Neutrophil (primary cell): ENCODE measurements around the gene HOXD12.

Experiments used
- H3K27ac ChIP-seq: fragments of 200-600 bp; sonication (generic); 2 replicates; pipeline ENCODE4 v1.5.1; 2016; ENCODE audit warnings: mild to moderate bottlenecking, moderate library complexity
- H3K27me3 ChIP-seq: fragments of 200-600 bp; sonication (generic); 2 replicates; pipeline ENCODE4 v1.6.0; 2016; ENCODE audit warnings: mild to moderate bottlenecking
- H3K36me3 ChIP-seq: fragments of 200-600 bp; sonication (generic); 2 replicates; pipeline ENCODE4 v1.5.1; 2017
- H3K4me1 ChIP-seq, 2 experiments: fragments of 200-600 bp in 1 of 2; sonication (generic) in 1 of 2; 1 replicate in 1 of 2; 2 replicates in 1 of 2; pipeline versions ENCODE4 v1.5.1 to v1.6.1; 2013 to 2016; ENCODE audit warnings: low read depth in 1 of 2, low read length in 1 of 2, mild to moderate bottlenecking in 1 of 2, moderate library complexity in 1 of 2; ENCODE audit not compliant: control insufficient read depth in 1 of 2, insufficient read depth in 1 of 2
- H3K4me3 ChIP-seq, 2 experiments: fragments of 200-600 bp in 1 of 2; sonication (generic) in 1 of 2; 1 replicate in 1 of 2; 2 replicates in 1 of 2; pipeline ENCODE4 v1.5.1; 2013 to 2016; ENCODE audit warnings: low read depth in 1 of 2, low read length in 1 of 2, mild to moderate bottlenecking in 1 of 2, moderate library complexity in 1 of 2
- H3K9me3 ChIP-seq: fragments of 200-600 bp; sonication (generic); 2 replicates; pipeline ENCODE4 v1.5.1; 2016
- TF ChIP-seq, protein P1 (sequence below): fragments of 200-600 bp; sonication (generic); IDR thresholded peaks from 2 replicates; pipeline ENCODE4 v1.5.1; 2016; ENCODE audit warnings: antibody characterized with exemption

Gene HOXD12

DNA sequence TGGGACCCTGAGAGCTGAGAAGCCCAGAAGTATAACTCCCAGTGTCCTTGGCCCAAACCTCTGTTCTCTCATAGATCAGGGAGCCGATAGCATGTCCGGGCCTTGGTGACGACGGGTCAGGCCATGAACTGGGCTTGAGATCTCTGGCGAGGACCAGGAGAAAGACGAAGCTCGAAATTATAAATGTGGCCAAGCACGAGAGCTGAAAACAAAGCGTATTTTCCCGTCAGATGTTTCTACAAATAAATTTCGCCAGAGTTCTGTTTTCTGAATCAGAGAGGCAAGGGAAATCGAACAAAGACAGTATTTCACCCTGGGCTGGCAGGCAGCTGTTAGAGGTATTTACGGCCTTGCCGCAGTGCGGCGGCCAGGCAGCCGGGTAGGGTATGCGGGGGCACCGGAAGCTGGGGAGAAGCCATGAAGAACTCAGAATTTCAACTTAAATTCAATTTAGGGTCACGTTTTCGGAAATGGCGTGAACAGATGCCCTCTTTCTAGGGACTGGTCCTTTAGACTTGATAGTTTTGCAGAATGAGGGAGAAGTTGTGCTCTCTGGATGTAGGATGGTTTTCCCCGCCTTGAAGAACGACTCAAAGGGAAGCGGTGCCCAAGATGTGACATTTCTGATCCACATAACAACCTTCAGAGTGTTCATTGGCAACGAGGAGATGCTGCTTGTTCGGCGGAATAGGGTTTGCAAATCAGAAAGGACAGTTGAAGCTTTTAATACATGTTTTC is 39.5 kb downstream of the HOXD12 start:
- H3K27ac ChIP-seq, result no peak overlapping the region
- TF ChIP-seq, protein P1, sequence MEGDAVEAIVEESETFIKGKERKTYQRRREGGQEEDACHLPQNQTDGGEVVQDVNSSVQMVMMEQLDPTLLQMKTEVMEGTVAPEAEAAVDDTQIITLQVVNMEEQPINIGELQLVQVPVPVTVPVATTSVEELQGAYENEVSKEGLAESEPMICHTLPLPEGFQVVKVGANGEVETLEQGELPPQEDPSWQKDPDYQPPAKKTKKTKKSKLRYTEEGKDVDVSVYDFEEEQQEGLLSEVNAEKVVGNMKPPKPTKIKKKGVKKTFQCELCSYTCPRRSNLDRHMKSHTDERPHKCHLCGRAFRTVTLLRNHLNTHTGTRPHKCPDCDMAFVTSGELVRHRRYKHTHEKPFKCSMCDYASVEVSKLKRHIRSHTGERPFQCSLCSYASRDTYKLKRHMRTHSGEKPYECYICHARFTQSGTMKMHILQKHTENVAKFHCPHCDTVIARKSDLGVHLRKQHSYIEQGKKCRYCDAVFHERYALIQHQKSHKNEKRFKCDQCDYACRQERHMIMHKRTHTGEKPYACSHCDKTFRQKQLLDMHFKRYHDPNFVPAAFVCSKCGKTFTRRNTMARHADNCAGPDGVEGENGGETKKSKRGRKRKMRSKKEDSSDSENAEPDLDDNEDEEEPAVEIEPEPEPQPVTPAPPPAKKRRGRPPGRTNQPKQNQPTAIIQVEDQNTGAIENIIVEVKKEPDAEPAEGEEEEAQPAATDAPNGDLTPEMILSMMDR, result no peak
- H3K36me3 ChIP-seq, result no peaks in the 10 kb centered on the region
- H3K4me3 ChIP-seq, result no peak overlapping the region
- peaks cover 100% of the 10 kb centered on the region for H3K27me3 ChIP-seq
- H3K4me1 ChIP-seq, result peaks cover 10 to 15% of the 10 kb centered on the region in 2 experiments
- H3K9me3 ChIP-seq, result no peaks in the 10 kb centered on the region

DNA sequence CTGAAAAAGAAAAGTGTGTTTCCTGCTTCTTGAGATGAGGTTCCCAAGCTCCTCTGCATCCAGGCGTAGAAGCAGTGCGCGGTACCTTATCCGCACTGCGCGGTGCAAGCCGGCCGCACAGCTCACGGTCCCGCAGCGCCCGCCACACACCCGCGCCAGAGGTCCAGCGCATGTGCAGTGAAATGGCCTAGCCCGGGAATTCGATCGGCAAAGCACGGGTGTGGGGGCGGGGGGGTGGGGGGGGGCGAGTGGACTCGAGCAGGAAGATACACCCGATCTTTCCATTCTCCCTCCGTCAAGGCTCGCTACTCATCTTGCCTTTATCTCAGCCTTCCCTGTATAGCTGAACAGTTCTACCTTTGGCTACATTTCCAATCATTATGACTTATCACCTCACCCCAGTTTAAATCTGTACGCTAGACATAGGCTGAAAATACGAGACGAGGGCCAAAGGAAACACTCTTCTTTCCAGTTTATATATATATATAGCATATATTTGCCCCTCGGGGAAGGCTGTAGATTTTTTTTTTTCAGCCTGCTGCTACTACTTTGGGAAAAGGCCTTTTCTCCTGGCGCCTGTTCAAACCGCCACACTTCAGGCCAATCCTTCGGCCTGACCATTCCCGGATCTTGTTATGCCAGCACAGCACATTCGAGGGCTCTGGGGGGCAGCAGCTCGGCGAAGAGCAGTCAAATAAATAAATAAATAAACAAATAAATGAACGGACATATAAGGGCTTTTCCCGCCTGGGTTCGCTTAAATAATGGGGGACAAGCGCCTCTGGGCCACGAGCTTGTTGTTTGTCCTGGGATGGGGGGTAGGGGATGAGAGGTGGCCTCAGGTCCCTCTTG is 40.3 kb downstream of the HOXD12 start:
- H3K4me3 ChIP-seq, result no peak overlapping the region
- H3K36me3 ChIP-seq, result no peaks in the 10 kb centered on the region
- no peaks in the 10 kb centered on the region for H3K9me3 ChIP-seq
- TF ChIP-seq, protein P1, result no peak
- H3K27me3 ChIP-seq, result peaks cover 100% of the 10 kb centered on the region
- H3K27ac ChIP-seq, result no peak overlapping the region
- H3K4me1 ChIP-seq, result peaks cover 10 to 15% of the 10 kb centered on the region in 2 experiments

DNA sequence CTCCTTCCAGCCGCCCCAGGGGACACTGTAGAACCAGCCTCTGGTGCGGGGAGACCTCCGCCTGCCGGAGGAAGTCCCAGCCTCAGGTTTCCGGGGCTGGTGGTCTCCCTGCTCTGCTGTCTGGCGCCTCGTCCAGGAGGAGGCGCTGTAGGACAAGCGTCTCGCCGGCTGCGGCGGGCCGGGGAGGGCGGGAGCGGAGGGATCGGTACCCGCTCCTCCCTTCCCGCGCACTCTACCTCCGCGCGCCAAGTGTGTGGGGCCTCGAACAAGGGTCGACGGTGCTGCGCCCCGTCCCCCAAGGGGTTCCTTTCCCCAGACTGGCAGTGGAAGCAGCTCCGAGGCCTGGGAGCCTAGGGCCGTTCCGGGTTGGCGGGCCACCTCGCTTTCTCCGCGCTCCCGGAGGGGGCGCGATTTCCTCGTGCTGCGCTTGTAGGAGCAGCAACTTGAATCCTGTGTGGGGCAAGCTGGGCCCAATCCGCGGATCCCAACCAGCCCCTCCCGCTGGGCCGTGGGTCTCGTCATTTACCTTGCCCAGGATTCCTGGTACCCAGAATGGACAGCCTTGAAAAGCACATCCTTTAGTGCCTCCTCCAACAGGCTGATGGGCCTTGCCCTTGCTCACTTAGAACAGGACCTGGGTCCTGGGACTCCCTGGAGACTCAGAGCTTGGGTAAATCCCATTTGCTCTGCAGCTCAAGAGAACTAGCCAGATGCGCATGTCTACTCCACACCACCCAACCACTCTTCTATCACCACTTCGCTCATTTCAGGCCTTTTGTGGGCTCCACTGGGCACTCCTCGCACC is 41.1 kb downstream of the HOXD12 start:
- no peaks in the 10 kb centered on the region for H3K36me3 ChIP-seq
- H3K4me1 ChIP-seq, result peaks cover 9 to 15% of the 10 kb centered on the region in 2 experiments
- H3K27ac ChIP-seq, result no peak overlapping the region
- no peak overlapping the region for H3K4me3 ChIP-seq
- TF ChIP-seq, protein P1, result no peak
- no peaks in the 10 kb centered on the region for H3K9me3 ChIP-seq
- peaks cover 100% of the 10 kb centered on the region for H3K27me3 ChIP-seq

DNA sequence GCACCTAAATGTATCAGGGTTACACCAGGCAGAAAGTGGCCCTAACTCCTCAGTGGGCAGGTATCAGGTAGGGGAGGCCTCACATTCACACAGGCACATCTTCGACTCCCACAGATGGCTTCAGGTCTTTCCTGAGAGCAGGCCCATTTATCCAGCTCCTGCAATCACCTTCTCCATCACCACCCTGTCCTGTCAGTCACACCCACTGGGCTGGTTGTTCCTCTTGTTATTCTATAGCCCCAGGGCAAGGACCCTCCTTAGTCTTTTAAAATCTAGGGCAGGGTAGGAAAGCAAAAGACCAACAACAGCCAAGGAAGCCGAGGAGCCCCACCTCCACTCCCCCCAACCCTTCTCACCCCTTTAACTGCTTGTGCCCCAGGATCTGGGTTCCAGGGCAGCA is 42.7 kb downstream of the HOXD12 start:
- Histone ChIP-seq H3K36me3 (no peaks in the 10 kb centered on the region), H3K4me3 (no peak overlapping the region), H3K9me3 (no peaks in the 10 kb centered on the region), H3K27me3 (peaks cover 100% of the 10 kb centered on the region), H3K4me1 (peaks cover 0 to 7% of the 10 kb centered on the region in 2 experiments), H3K27ac (no peak overlapping the region)
- TF ChIP-seq, protein P1, result no peak
